Natural killer cell (primary cell): ENCODE data around the gene IL17REL. TPM values are rescaled to one million over a fixed set of nuclear protein-coding genes. Genes with fewer than 3 reads are reported as not detected.

Source experiments
- ATAC-seq, 3 donors: fragments of 150-1000 bp in 2 of 3; fragments of 200-7000 bp in 1 of 3; cut with Tn5 transposase; 1 replicate in 1 of 3; 2 replicates in 2 of 3; pipeline ENCODE4 v1.10.0; 2021; ENCODE audit warnings: mild to moderate bottlenecking in 2 of 3, moderate library complexity in 2 of 3
- DNase-seq, 2 donors: peaks; one replicate each; pipeline versions ENCODE4 v3.0.0 to v3.0.0-alpha.2; 2013 to 2021; ENCODE audit warnings: mixed read lengths in 1 of 2
- H3K27ac ChIP-seq: one replicate; pipeline ENCODE4 v1.5.1; 2013; ENCODE audit warnings: mild to moderate bottlenecking, low read length
- H3K27me3 ChIP-seq: one replicate; pipeline ENCODE4 v1.6.1; 2013; ENCODE audit warnings: low read length; ENCODE audit not compliant: control insufficient read depth, insufficient read depth
- H3K36me3 ChIP-seq: one replicate; pipeline ENCODE4 v1.6.1; 2013; ENCODE audit warnings: low read length; ENCODE audit not compliant: control insufficient read depth, insufficient read depth
- H3K4me1 ChIP-seq: one replicate; pipeline ENCODE4 v1.6.1; 2013; ENCODE audit warnings: low read length; ENCODE audit not compliant: control insufficient read depth, insufficient read depth
- H3K4me3 ChIP-seq: one replicate; pipeline ENCODE4 v1.5.1; 2013; ENCODE audit warnings: low read length
- H3K9me3 ChIP-seq: one replicate; pipeline ENCODE4 v1.6.1; 2013; ENCODE audit warnings: low read length; ENCODE audit not compliant: control insufficient read depth, insufficient read depth
- H3K27ac Mint-ChIP-seq, 2 donors: one replicate each; pipeline ENCODE4 v1.8.0; 2022; ENCODE audit warnings: mild to moderate bottlenecking in 2 of 2, mixed read lengths in 2 of 2, moderate library complexity in 1 of 2
- H3K27me3 Mint-ChIP-seq, 2 donors: one replicate each; pipeline ENCODE4 v1.8.0; 2022; ENCODE audit warnings: low read depth in 2 of 2, mixed read lengths in 2 of 2
- H3K36me3 Mint-ChIP-seq: one replicate; pipeline ENCODE4 v1.8.0; 2022; ENCODE audit warnings: mixed read lengths
- H3K4me1 Mint-ChIP-seq, 2 donors: one replicate each; pipeline ENCODE4 v1.8.0; 2022; ENCODE audit warnings: mixed read lengths in 2 of 2
- H3K4me3 Mint-ChIP-seq: one replicate; pipeline ENCODE4 v1.8.0; 2022; ENCODE audit warnings: mild to moderate bottlenecking, moderate library complexity, mixed read lengths
- H3K9me3 Mint-ChIP-seq, 2 donors: one replicate each; pipeline ENCODE4 v1.8.0; 2022; ENCODE audit warnings: mixed read lengths in 2 of 2
- CTCF ChIP-seq: fragments of 200-600 bp; IDR thresholded peaks from one replicate; pipeline ENCODE4 v1.8.0; 2022; ENCODE audit warnings: antibody characterized with exemption
- WGBS: methylation state at CpG from one replicate; pipeline ENCODE4 v1.1.7; 2013; ENCODE audit warnings: missing lambda C conversion rate; ENCODE audit not compliant: insufficient coverage; 5-methylcytosine and 5-hydroxymethylcytosine counted together
- intact Hi-C: fragments of 100-400 bp; cut with micrococcal nuclease; formaldehyde crosslinking; loops from one replicate; pipeline ENCODE4 v1.14.2; 2022
- total RNA-seq, 4 donors: library from RNA; stranded (reverse); fragments of 120-200 nt in 1 of 4; gene quantifications; one replicate each; pipeline versions ENCODE4 v1.2.3 to v1.2.4, GENCODE V29; 2013 to 2022

Gene IL17REL
- total RNA-seq, 3 donors from 2014 or later (not counting 1 experiment from before 2014, with no cell fraction given): not detected

- Mint-ChIP-seq H3K27me3 (no peaks in the 10 kb centered on the region), H3K9me3 (no peaks in the 10 kb centered on the region), H3K27ac (peak overlapping the region; percentile 75 to 83), H3K36me3 (no peaks in the 10 kb centered on the region), H3K4me1 (peaks cover 5 to 26% of the 10 kb centered on the region in 2 donors), H3K4me3 (peak overlapping the region; percentile 75)
- Histone ChIP-seq H3K36me3 (peaks cover 18% of the 10 kb centered on the region), H3K9me3 (no peaks in the 10 kb centered on the region), H3K4me1 (peaks cover 35% of the 10 kb centered on the region), H3K27ac (peak overlapping the region; percentile 67), H3K4me3 (peak overlapping the region; percentile 44), H3K27me3 (no peaks in the 10 kb centered on the region)
- intact Hi-C loops: loop anchor here (2.0 kb wide), 1 partner anchor 23 kb away; no protein-coding TSS in a partner anchor
- DNase-seq (peak in 1 of 2 donors; percentile 58), ATAC-seq (no peak)
- TF ChIP-seq CTCF: no peak
- 4% methylated on average over 21 of the region's 21 CpGs for WGBS
Measured at GRCh38 chr22:49959782-49960158, 52.8 kb downstream of the IL17REL start.

GRCh38 chr22:49958931-49959781 is 53.4 kb downstream of the IL17REL start:
- no peak for TF ChIP-seq CTCF
- H3K36me3 ChIP-seq: peaks cover 15% of the 10 kb centered on the region
- Mint-ChIP-seq H3K27ac (peak overlapping the region; percentile 75 to 83), H3K9me3 (no peaks in the 10 kb centered on the region), H3K36me3 (no peaks in the 10 kb centered on the region), H3K4me3 (peak overlapping the region; percentile 75), H3K27me3 (no peaks in the 10 kb centered on the region), H3K4me1 (peaks cover 5 to 25% of the 10 kb centered on the region in 2 donors)
- H3K27me3 ChIP-seq: no peaks in the 10 kb centered on the region
- DNase-seq: no peak
- no peak for ATAC-seq
- 79% methylated on average over 29 of the region's 29 CpGs for WGBS
- intact Hi-C loops: no loop called here
- peak overlapping the region; percentile 67 for H3K27ac ChIP-seq
- H3K9me3 ChIP-seq: no peaks in the 10 kb centered on the region
- H3K4me3 ChIP-seq: peak overlapping the region; percentile 44
- H3K4me1 ChIP-seq: peaks cover 34% of the 10 kb centered on the region

GRCh38 chr22:49958366-49958921 is 54.1 kb downstream of the IL17REL start:
- Histone ChIP-seq H3K9me3 (no peaks in the 10 kb centered on the region), H3K27me3 (no peaks in the 10 kb centered on the region), H3K27ac (no peak overlapping the region), H3K4me1 (peaks cover 33% of the 10 kb centered on the region), H3K4me3 (no peak overlapping the region), H3K36me3 (peaks cover 10% of the 10 kb centered on the region)
- peaks cover 5 to 18% of the 10 kb centered on the region in 2 donors for H3K4me1 Mint-ChIP-seq
- peak overlapping the region; percentile 75 to 83 for H3K27ac Mint-ChIP-seq
- no peaks in the 10 kb centered on the region for H3K9me3 Mint-ChIP-seq
- H3K27me3 Mint-ChIP-seq: no peaks in the 10 kb centered on the region
- no peak for TF ChIP-seq CTCF
- DNase-seq (no peak), ATAC-seq (no peak)
- intact Hi-C loops: no loop called here
- no peaks in the 10 kb centered on the region for H3K36me3 Mint-ChIP-seq
- H3K4me3 Mint-ChIP-seq: peak overlapping the region; percentile 35
- WGBS: 95% methylated on average over 16 of the region's 16 CpGs
